Occipital lobe (tissue), 2 donors: Measurements from ENCODE around the gene TRIM74. TPM values are rescaled to one million over a fixed set of nuclear protein-coding genes. Genes with fewer than 3 reads are reported as not detected.
"Not testable (repeated sequence)": the region's sequence is repeated elsewhere in the genome, so short reads cannot be mapped to it uniquely, and the experiment has no call there.

Experiments
- DNase-seq: peaks from one replicate; lab custom pipeline; 2025; lab: John Stamatoyannopoulos, UW
- total RNA-seq: library from RNA; depleted of rRNA; stranded (reverse); fragments of >200 nt; gene quantifications from one replicate; pipeline ENCODE4 v1.2.3, GENCODE V29; 2014

TRIM74 gene
- 0.47 TPM for total RNA-seq

DNA sequence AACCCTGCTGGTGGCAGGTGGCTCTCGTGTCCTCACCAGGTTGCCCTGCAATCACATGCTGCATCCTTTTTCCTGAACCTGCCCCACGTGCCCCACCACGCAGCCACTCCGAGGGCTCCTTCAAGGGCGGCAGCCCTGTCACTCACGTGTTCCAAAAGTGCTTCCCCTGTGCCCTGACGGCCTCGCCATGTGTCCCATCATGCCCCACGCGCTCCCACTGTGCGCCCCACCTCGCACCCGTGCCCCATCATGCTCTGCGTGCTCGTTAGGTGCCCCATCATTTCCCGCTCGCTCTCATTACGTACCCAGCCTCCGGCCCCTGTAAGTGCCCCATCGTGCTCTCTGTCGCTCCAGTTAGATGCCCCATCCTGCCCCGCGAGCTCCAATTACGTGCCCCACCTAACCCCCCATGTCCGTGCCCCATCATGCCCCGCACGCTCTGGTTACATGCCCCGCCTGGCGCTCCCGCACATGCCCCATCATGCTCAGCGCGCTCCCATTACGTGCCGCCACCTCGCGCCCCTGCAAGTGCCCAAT lies at the start of gene TRIM74:
Gene TRIM74 (minus strand): TSS at position 487 of the 537 bp plus-strand sequence. CDS start 3,309 bp downstream, outside the sequence.
- not testable (repeated sequence) for DNase-seq

DNA sequence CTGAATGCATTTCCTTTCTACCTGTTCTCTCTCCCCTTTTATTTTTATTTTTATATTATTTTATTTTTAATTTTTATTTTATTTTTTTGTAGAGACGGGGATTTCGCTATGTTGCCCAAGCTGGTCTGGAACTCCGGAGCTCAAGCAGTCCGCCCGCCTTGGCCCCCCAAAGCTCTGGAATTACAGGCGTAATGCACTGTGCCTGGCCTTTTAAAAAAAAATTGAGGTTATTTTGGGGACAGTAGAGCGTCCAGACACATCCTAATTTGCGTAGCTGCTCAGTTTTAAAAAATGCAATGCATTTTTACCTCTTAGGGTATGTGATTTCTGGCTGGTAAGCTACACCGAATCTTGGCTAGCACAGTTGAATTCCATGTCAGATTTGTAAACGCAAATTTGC lies 37.2 kb upstream of the TRIM74 start:
- not testable (repeated sequence) for DNase-seq

- not testable (repeated sequence) for DNase-seq
Measured at GRCh38 chr7:73005693-73006447, 36.6 kb upstream of the TRIM74 start.

DNA sequence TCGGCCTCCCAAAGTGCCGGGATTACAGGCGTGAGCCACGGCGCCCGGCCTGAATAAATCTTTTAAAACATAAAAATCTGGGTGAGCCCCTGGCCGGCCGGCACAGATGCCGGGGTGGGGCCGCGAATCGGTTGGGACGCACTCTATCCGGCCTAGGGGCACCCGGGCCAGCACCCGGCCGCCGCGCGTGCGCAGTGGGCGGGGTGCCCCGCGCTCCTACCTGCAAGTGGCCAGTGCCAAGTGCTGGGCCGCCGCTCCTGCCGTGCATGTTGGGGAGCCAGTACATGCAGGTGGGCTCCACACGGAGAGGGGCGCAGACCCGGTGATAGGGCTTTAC lies 36.1 kb upstream of the TRIM74 start:
- DNase-seq, result not testable (repeated sequence)

GRCh38 chr7:72997887-72998468 lies 28.7 kb upstream of the TRIM74 start:
- DNase-seq, result not testable (repeated sequence)

- DNase-seq, result not testable (repeated sequence)
Measured at GRCh38 chr7:72997447-72997846, 28.2 kb upstream of the TRIM74 start.

DNA sequence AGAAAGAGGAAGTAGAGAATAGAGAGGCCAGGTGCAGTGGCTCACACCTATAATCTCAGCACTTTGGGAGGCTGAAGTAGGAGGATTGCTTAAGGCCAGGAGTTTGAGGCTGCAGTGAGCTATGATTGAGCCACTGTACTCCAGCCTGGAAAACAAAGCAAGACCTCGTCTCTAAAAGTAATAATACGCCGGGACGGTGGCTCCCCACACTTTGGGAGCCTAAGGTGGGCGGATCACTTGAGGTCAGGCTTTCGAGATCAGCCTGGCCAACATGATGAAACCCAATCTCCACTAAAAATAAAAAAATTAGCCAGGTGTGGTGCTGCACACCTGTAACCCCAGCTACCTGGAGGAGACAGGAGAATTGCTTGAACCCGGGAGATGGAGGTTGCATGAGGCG lies 26.2 kb upstream of the TRIM74 start:
- not testable (repeated sequence) for DNase-seq

- DNase-seq, result not testable (repeated sequence)
Measured at GRCh38 chr7:72990146-72990913, 21.1 kb upstream of the TRIM74 start.

GRCh38 chr7:72982084-72982483 lies 12.8 kb upstream of the TRIM74 start:
- DNase-seq, result not testable (repeated sequence)

DNA sequence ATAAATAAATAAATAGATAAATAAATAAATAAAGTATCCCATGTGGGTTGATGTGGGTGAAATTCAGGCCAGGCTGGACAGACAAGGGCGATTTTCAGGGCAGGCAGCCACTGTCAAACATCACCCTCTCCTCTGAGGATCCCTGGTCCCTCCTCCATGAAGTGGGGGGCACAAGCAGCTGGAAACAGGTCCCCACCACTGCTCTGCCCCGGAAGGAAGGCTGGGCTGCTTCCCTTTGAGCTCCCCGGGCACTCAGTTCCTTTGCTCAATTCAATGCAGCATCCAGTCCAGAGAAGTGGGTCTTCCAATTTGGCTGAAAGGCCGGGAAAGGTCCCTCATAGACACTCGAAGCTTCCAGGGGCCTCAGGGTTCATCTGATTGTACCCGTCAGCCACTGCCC lies 11.1 kb upstream of the TRIM74 start:
- DNase-seq, result not testable (repeated sequence)

GRCh38 chr7:72976434-72976833 lies 7.2 kb upstream of the TRIM74 start:
- DNase-seq, result not testable (repeated sequence)

- not testable (repeated sequence) for DNase-seq
Measured at GRCh38 chr7:72975656-72976286, 6.5 kb upstream of the TRIM74 start.

DNA sequence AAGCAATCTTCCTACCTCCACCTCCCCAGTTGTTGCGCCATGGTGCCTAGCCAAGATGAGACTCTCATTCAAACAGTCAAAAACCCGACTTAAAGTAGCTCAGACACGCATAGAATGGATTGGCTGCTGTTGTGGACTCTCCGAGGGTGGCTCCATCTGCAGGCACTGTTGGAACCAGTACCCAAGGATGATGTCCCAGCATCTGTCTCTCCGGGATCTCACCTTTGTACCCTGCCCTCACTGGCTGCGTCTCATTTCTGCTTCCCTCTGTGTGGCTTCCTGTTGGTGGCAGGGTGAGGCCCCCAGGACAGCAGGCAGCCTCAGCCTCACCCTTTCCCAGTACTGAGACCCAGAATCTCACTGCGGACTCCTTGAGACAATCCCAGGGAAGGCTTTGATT lies 5.5 kb upstream of the TRIM74 start:
- DNase-seq, result not testable (repeated sequence)

- not testable (repeated sequence) for DNase-seq
Measured at GRCh38 chr7:72971505-72971904, 2.2 kb upstream of the TRIM74 start.

GRCh38 chr7:72969688-72970087 lies 422 bp upstream of the TRIM74 start:
- DNase-seq, result not testable (repeated sequence)

DNA sequence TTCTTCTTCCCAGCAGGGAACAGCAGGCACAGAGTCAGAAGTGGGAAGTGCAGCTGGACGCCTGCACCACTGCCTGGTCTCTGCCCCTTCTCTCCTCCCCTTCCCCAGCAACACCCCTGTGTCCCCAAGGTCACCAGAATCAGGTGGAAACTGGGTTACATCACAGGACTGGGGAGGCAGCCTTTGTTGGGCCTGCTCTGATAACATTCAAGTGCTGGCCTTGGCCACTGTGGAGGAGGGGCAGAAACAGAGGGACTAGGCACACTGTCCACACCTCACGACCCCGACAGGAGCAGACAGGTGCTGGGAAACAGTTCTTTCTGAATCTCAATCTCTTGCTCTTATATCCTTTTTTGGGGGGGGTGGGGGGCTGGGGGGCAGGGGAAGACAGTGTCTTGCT lies 2.4 kb downstream of the TRIM74 start:
- DNase-seq, result not testable (repeated sequence)

DNA sequence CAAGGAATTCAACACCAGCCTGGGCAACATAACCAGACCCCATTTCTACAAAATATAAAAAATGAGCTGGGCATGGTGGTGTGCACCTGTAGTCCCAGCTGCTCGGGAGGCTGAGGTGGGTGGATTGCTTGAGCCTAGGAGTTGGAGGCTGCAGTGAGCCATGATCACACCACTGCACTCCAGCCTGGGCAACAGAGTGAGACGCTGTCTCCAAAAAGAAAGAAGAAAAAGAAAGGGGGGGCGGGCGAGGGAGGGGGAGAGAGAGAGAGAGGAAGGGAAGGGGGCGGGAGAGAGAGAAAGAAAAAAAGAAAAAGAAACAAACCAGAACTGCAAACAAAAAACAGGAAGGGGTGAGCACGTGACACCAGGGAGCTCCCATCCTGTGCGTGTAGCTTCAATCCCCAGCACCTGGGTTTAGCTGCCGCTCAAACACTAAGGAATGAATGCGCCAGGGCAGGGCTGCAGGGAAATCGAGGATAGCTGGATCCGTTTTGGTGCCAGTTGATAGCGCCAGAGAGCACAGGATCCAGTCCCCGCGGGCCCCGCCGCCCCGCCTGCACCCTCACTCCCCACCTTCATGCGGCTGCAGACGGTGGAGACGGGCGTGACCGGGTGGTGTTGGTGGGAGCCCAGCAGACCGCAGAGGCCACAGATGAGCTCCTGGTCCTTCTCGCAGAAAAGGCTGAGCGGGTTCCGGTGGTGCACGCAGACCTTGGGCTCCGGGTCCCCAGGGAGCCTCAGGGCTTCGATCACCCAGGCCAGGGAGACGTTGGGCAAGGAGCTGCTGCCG lies 3.9 kb downstream of the TRIM74 start:
- DNase-seq, result not testable (repeated sequence)

DNA sequence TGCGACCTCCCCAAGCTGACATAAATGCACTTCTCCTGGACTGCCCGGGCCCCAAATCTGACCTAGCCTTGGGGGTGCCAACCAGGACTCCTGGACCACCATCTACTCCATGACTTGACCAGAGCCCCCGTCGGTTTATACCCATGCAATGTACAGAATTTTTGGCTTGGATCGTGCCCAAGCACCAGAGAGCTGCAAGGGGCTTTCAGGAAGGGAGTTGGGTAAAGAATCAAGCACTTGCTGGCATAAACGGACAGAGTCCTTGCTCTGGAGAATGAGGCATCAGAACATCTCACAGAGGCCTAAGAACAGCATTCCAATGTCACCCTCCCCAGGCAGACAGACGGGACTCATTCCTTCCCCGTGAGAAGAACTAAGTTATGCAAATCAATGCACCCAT lies 6.2 kb downstream of the TRIM74 start:
- DNase-seq, result not testable (repeated sequence)

DNA sequence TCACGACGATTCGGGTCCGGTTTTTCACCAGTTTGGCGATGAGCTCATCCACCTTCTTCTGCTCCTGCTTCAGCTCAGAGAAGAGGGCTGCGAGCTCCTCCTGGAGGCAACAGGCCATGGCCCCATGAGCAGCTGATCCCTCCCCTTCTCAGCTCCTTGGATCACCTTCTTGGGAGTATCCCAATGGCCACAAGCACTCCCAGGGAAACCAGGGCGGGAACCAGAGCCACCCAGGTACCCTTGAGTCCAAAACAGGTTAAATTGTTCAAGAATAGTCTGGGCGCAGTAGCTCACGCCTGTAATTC lies 8.0 kb downstream of the TRIM74 start:
- DNase-seq, result not testable (repeated sequence)

DNA sequence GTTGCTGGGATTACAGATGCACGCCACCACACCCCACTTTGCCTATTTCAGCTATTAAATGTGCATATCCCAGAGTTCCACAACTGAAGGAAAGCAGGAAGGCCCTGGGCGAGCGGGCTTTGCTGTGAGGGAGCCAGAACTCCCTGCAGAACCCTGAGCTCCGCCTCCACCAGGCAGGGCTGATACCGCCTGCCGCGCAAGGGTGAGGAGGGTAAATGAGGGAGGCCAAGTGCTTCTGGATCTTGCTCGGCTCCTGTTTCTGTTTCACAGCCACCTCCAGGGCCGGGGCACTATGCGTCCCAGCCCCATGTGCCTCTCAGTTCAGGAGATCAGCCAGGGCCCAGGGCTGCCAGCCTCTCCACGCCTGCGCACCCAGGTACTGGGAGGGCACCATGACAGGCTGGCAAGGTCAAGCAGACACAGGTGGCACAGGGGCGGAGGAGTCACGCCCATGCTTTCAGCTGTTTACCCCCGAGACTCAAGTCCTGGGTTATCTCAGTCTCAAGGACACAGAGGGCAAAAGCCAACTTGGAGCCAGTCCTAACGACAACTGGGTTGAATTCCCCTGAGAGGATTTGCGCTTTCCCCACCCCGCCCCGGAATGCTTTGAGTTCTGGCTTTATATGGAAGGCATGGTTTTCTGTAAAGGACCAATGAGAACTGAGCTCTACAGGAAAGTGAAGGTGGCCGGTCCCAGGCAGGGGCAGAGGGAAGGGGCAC lies 8.5 kb downstream of the TRIM74 start:
- not testable (repeated sequence) for DNase-seq
